NCI-H524 treated with DMSO at 0.1 percent for 48 hours (cell line): ENCODE data around the gene TLE4.
"Not testable (repeated sequence)": the region's sequence is repeated elsewhere in the genome, so short reads cannot be mapped to it uniquely, and the experiment has no call there.

Experiments
- DNase-seq: peaks from one replicate; lab custom pipeline; 2025; lab: John Stamatoyannopoulos, UW

Gene TLE4

DNA sequence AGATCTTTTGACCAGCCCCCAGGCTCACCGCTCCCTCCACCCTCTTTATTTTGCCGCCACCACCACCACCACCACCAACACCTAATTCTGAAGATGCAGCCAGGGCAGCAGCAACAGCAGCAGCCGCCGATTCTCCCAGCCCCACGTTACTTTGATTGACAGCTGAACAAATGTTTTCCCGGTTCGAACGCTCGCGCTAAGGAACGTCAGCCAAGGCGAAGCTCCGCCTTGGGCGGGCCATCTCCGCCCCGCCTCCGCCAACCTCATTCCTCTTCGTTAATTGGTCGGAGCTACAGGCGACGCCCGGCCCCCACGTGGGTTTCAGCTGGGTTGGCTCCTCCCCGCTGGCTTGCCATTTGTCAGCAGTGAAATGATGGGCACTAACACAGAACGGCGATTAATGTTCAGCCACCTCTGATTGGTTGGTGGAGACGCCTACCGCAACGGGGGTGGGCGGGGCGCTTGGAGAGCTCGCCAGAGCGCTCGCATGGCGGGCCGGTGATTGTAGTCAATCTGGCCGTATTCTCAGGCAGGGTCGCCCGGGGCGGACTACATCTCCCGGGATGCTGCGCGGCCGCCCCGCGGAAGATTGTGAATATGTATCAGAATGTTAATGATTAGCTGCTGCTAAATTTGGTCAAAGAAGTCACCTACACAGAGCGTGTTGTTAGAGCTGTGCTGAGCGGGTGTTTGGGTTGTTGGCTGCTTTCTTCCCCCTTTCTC lies at the start of gene TLE4:
TLE4 (plus strand) TSS at position 657 of the 723 bp plus-strand sequence. CDS start 826 bp downstream, outside the sequence.
- peak; percentile 85 for DNase-seq

- DNase-seq, result no peak
These were observed 49.0 kb upstream of the TLE4 start for GRCh38 chr9:79522793-79523192.

DNA sequence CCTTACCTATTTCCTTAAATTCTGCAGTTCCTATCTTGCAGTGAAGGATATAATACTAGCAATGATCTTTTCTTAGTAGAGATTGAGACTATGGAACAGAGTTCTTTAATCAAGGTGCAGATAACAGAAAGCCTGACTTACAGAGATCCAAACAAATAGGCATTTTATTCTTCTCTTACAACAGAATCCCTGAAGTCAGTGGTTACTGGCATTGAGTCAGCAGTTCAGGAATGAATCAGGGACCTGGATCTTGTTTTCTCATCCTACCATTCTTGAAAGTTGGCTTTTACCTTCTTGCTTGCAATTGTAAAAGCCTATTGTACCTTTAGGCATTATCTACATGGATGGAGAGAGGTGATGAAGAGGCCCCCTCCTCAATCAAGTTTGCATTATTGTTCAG lies 47.5 kb upstream of the TLE4 start:
- no peak for DNase-seq

GRCh38 chr9:79526149-79526672 lies 45.6 kb upstream of the TLE4 start:
- DNase-seq, result no peak

DNA sequence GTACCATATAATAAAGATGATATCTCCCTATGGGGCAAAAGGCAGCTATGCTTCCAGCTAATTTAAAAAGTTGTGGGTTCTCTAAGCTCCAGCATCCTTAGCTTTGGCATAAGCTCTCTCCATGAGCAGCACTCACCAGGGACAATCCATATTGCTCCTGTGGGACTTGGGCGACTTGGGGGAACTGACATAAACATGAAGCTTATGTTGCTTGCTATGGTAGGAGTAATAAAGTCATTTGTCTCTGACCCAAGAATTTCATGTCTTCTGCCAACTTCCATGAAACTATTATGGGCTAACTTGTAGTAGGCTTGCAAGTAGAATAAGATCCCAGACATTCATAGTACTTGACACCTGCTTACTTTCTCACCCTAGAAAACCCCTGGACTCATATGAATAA lies 36.2 kb upstream of the TLE4 start:
- DNase-seq, result no peak

- no peak for DNase-seq
These were observed 33.9 kb upstream of the TLE4 start for GRCh38 chr9:79537838-79538237.

GRCh38 chr9:79542735-79543620 lies 28.8 kb upstream of the TLE4 start:
- no peak for DNase-seq

DNA sequence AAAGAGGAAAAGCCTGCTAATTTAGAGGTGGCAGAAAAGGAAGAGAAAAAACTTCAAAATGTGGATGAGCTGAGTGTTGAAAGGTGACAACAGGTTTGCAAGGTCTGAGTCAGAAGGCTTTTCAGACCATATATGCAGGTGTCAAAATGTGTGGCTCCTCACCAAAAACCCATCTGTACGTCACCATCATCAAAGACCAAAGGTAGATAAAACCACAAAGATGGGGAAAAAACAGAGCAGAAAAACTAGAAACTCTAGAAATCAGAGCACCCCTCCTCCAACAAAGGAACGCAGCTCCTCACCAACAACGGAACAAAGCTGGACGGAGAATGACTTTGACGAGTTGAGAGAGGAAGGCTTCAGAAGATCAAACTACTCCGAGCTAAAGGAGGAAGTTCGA lies 27.4 kb upstream of the TLE4 start:
- not testable (repeated sequence) for DNase-seq

- DNase-seq, result no peak
These were observed 20.2 kb upstream of the TLE4 start for GRCh38 chr9:79551586-79551985.

- no peak for DNase-seq
These were observed 19.8 kb upstream of the TLE4 start for GRCh38 chr9:79551994-79552393.

DNA sequence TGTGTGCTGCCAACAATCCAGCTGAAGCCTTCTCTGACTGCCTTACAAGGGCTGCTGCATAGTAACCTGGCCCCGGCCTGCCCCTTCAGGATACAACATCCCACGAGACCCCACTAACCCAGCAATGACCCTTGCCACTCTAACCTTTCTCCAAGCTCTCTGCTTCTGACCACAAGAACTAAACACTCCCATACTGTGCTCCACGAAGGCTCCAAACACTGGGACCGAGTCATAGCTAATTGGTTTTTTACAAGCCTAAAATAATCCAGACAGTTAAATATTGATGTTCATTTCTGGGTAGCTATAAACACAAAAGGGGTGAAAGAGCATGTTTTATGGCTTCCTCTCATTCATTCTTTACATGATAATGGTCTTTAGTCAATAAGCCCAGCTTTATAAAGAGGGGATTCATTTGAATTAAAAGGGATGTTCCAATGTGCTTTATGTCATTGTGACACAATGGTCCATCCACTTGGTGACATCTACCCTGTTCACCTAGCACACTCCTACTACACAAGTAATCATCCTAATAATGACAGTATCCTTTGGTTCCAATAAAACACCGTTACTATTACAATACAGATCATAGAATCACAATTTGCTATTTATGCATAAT lies 16.2 kb upstream of the TLE4 start:
- DNase-seq, result no peak

GRCh38 chr9:79559495-79560181 lies 12.1 kb upstream of the TLE4 start:
- DNase-seq, result no peak

GRCh38 chr9:79562749-79563386 lies 8.9 kb upstream of the TLE4 start:
- DNase-seq, result no peak

DNA sequence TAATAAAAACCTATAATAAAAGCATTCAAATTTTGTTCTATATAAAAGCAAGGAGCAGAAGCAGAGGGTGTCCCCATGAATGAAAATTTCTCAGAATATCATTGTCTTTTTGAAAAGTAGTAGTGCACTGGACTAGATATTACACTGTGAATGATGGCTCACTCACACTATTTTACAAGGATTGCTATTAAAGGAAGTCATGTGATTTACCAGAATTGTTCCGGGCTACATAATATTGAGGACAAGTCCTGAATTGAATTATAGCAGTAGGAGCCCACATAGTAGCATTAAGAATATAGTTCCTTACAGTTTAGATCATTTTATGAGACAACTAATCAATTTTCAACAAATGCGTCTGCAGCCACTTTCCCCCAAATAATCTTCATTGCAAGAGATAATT lies 7.7 kb upstream of the TLE4 start:
- DNase-seq, result no peak

DNA sequence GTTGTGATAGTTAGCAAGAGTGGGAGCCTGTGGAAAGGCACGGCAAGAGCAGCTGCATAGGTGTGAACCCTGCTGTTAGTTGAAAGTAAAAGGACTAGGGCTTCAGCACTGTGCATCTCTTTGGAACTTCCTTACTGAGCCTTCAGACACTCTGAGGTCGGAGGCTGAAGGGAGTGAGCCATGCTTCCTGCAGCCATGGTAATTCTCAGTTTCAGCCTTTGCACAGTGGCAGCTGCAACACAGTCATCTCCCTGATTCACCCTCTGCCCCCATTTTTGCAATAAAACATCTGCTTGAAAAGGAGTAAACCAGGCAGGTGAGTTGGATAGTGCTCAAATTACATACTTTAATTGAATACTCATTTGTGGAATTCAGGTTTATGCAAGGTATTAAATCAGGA lies 6.5 kb upstream of the TLE4 start:
- no peak for DNase-seq

- no peak for DNase-seq
These were observed 4.1 kb upstream of the TLE4 start for GRCh38 chr9:79567671-79568098.

GRCh38 chr9:79568337-79569101 lies 3.2 kb upstream of the TLE4 start:
- DNase-seq, result no peak

GRCh38 chr9:79569814-79570447 lies 1.8 kb upstream of the TLE4 start:
- DNase-seq, result no peak

- DNase-seq, result no peak
These were observed 1.1 kb upstream of the TLE4 start for GRCh38 chr9:79570448-79571308.
